Measurements from ENCODE around the gene ICAM3.
A peak's percentile ranks its signal among the peaks of the same experiment; 100 is the strongest.

DNA sequence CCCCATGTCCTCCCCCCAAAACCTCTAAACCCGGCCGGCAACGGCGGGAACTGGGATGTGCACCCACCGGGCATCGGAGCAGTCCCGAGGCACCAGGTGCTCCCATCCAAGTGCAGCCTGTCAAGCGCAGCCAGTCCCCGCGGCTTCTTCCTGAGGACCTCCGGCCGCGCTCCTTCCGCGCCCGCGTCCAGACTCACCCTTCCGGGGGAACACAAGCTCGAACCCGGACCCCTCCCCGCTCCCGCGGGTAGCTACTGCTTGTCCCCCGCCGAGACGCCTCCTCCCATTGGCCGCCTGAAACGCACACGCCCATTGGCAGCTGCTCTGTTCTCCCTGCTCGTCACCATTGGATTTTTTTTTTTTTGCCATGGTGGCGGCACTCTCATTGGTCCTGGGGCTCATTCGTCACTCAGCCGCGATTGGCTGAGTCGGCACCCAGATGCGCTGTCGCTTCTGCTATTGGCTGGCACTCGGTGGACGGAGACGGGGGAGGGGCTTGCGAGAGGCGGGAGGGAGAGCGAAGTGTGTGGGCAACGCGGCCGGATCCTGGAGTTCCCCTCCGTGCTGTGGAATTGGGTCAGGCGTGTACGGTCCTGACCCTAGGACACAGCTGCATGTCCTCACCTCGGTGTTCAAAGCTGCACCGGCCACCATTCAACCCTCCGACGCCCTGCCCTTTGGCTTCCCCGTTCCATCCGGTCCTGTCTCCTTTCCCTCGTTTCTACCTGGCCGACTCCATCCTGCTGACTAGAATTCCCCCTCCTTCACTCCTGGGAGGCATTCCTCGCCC, 41.1 kb upstream of the ICAM3 start, which contains the start of gene TYK2:
- TF ChIP-seq TAF1 (IDR thresholded peaks at IDR 0.05; ENCODE audit: borderline replicate concordance, insufficient read depth, low read length) (peak; percentile 54), POLR2AphosphoS5 (IDR thresholded peaks at IDR 0.05; ENCODE audit: low read depth, low read length) (peak; percentile 83), SIN3A (IDR thresholded peaks at IDR 0.05; ENCODE audit: borderline replicate concordance, insufficient read depth, low read length) (no peak; the same call in 1 of the 2 replicates)

Measured in PFSK-1 (cell line).